Activated CD4-positive, alpha-beta T cell treated with anti-CD3 and anti-CD28 coated beads, Interleukin-2, Interleukin-4, amounts not matched to agents 100 ng/mL and 50 ng/mL, durations not matched to agents 16 hours and 8 hours (primary cell): Measurements from ENCODE around the gene TERB1.
A peak's percentile ranks its signal among the peaks of the same experiment; 100 is the strongest.

ENCODE experiments used
- DNase-seq: peaks from one replicate; pipeline ENCODE4 v3.0.0-alpha.2; 2020; ENCODE audit warnings: low spot score

TERB1 gene

GRCh38 chr16:66801320-66802105 lies at the start of gene TERB1:
TERB1 (minus strand) TSS chr16:66801584; CDS start chr16:66796798, 4,786 bp downstream.
- DNase-seq = no peak

DNA sequence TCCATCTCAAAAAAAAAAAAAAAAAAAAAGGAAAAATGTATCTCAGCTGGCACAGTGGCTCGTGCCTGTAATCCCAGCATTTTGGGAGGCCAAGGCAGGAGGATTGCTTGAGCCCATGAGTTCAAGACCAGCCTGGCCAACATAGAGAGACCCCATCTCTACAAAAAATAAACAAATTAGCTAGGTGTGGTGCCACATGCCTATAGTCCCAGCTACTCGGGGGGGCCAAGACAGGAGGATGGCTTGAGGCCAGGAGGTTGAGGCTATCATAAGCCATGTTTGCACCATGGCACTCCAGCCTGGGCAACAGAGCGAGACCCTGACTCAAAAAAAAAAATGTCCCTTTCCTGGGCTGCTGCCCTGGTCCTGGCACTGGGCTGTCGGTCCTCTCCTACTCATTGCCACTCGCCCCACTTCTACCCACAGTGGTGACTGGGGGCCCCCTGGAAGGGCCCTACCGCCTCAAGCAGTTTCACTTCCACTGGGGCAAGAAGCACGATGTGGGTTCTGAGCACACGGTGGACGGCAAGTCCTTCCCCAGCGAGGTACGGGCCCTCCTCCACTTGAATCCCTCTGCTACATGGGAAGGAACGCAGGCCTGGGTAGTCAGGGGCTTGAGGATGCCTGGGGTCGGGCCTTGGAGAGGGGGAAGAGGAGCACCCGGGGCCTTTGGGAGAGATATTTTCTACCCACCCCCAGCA lies 48.9 kb upstream of the TERB1 start:
- DNase-seq = no peak

DNA sequence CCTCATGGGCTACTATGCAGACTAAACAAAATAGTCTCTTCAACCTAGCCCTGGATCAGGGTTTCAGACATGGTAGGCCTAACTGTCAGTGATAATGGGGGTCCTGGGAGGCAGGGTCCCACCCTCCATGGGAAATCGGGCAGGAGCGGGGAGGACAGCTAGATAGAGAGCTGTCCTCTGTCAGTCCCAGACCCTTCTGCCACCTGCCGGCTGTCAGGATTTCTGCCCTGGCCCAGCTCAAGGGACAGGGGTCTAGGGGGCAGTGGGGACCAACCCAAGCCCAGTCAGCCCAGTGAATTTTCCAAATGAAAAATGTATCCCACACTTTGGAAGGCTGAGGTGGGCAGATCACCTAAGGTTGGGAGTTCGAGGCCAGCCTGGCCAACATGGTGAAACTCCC lies 48.2 kb upstream of the TERB1 start:
- DNase-seq = no peak

DNA sequence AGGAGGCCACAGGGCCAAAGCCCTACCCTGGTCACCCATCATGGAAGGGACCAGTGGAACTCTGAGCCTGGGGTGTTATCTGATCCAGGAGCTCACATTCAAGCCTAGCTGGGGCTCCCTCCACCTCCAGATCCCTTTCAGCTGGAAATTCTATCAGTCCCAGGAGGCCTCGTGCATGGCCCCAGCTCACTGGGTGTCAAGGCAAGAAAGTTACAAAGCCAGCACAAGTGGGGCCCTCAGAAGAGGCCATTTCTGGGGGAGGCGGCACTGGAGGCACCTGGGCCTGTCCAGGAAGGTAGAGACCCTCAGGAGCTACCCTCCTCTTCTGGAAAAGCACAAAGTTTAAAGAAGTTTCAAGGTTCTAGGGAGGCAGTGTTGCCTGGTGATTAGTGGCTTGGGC lies 47.6 kb upstream of the TERB1 start:
- DNase-seq = no peak

- no peak for DNase-seq
Measured at GRCh38 chr16:66848172-66848571, 46.8 kb upstream of the TERB1 start.

- no peak for DNase-seq
Measured at GRCh38 chr16:66847533-66848067, 46.2 kb upstream of the TERB1 start.

DNA sequence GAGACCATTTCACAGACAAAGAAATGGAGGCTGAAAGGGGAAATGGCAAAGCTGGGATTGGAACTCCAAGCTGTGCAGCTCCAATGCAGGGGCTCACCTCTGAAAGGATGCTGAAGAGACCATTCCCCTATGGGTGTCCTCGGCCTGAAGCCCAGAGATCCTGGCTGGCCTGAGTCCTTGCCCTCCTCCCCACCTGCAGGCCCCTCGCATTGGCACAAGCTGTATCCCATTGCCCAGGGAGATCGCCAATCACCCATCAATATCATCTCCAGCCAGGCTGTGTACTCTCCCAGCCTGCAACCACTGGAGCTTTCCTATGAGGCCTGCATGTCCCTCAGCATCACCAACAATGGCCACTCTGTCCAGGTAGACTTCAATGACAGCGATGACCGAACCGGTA lies 45.4 kb upstream of the TERB1 start:
- no peak for DNase-seq

GRCh38 chr16:66846266-66846665 lies 44.9 kb upstream of the TERB1 start:
- DNase-seq = no peak

GRCh38 chr16:66845791-66846221 lies 44.4 kb upstream of the TERB1 start:
- DNase-seq = no peak

DNA sequence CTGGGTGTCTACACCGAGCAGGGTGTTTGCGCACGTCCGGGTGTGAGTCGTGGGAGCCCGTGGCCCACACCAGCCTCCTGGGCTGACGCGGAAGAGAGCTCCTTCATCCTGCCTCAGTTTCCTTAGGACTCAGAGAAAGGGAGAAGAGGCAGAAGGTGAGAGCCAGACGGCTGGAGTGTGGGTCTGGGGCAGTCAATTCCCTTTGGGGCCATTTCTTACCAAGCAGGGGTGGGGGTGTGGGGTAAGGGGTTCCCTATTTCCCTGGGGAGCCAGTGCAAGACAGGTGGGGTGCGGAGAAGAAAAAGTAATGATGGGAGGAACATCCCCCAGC lies 43.7 kb upstream of the TERB1 start:
- no peak for DNase-seq

- no peak for DNase-seq
Measured at GRCh38 chr16:66844342-66845079, 43.1 kb upstream of the TERB1 start, which contains the start of gene CA7. CA7 (plus strand) TSS chr16:66844414; CDS start chr16:66844488, 74 bp downstream.

GRCh38 chr16:66844009-66844341 lies 42.6 kb upstream of the TERB1 start:
- DNase-seq = no peak

DNA sequence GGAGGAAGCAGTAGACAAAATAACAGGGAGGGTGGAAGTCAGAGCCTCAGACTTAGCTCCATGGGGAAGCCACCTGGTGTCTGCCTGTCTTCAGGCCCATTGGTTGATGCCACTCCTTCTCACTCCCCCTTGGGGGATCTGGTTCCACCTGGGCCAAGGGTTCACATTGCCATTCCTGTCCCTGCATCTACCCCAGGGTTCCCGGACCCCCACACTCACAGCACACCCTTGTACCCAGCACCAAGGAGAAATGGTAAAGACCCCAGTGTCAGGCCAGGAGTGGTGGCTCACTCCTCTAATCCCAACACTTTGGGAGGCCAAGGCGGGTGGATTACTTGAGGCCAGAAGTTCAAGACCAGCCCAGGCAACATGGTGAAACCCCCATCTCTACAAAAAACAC lies 41.8 kb upstream of the TERB1 start:
- DNase-seq = no peak

- DNase-seq = no peak
Measured at GRCh38 chr16:66842765-66843164, 41.4 kb upstream of the TERB1 start.

GRCh38 chr16:66841366-66841765 lies 40.0 kb upstream of the TERB1 start:
- no peak for DNase-seq

- no peak for DNase-seq
Measured at GRCh38 chr16:66840883-66841282, 39.5 kb upstream of the TERB1 start.

- no peak for DNase-seq
Measured at GRCh38 chr16:66834746-66835145, 33.4 kb upstream of the TERB1 start.

GRCh38 chr16:66832661-66833305 lies 31.4 kb upstream of the TERB1 start:
- DNase-seq = no peak

DNA sequence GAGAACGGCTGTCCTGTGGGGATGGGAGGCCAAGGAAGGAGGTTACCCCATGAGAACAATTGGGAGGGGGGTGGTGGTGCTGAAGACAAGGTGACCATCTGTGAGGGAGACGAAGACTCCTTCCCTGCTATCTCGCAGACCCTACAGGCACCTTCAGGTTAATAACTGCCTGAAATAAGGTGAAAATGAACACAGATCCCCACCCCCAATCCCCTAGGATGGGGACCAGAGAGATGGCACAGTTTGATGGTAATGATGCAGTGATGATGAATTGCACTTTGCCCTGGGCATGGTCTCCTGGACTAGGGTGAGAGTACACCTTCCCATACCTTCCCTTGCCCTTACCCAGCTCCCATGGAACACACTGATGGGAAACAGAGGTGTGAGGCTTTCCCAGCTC lies 30.8 kb upstream of the TERB1 start:
- DNase-seq = no peak

DNA sequence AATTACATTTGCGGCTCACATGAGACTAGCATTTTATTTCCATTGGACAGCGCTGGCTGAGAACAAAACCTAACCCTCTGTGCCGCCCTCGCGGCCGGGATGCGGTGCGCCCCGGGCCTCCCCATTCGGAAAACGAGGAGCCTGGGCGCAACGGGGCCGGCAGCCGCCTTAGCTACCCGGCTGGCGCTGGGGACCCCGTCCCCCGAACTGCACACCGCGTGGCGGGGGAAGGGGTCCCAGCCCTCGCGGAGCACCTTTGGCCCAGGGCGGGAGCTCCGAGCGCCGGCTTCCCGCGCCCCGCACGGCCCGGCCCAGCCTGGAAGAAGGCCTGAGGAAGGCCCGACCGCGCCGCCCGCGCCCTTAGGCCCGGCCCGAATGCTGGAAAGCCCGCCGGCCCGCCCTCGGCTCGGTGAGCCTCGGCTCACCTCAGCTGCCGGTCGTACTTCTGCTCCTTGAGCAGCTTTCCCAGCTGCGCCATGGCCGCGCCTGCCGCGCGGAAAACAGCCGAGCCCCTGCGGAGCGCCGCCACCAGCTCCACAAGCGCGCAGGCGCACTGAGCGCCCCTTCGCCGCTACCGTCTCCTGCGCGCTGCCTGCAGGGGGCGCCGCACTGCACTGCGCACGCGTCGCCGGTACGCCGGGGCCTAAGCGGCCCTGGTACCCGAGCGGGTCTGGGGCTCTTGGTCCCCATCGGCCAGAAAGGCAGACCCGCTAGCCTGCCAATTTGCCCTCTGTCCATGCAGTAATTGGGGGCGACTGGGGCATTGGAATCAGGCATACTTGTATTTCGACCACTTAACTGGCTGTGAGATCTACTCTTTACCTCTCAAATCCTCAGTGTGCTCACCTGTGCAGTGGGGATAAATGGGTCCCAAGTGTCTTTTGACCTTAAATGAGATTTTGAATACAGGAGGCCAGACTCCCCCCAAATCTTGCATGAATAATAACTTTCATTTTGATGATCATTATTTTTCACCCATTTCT lies 29.3 kb upstream of the TERB1 start, which contains the start of gene NAE1:
Gene NAE1 (minus strand): TSS at position 555 of the 983 bp plus-strand sequence. CDS start 77 bp downstream, at position 478.
- peak; percentile 90 for DNase-seq

- DNase-seq = no peak
Measured at GRCh38 chr16:66824006-66824405, 22.6 kb upstream of the TERB1 start.
